ENCODE results near the gene MUC13.
"Not testable (repeated sequence)": the region's sequence is repeated elsewhere in the genome, so short reads cannot be mapped to it uniquely, and the experiment has no call there.

The MUC13 gene

GRCh38 chr3:124934577-124934976, at the start of gene MUC13:
Gene MUC13, minus strand, starts transcription at chr3:124934751. Its CDS starts 39 bp downstream, at chr3:124934712.
- DNase-seq: no peak

- DNase-seq: no peak
Observed at GRCh38 chr3:124982855-124983254, 48.3 kb upstream of the MUC13 start.

GRCh38 chr3:124981472-124981871, 46.9 kb upstream of the MUC13 start:
- DNase-seq: no peak

- no peak for DNase-seq
Observed at GRCh38 chr3:124978627-124979026, 44.1 kb upstream of the MUC13 start.

- no peak for DNase-seq
Observed at GRCh38 chr3:124976383-124976782, 41.8 kb upstream of the MUC13 start.

- DNase-seq: no peak
Observed at GRCh38 chr3:124974691-124975090, 40.1 kb upstream of the MUC13 start.

- no peak for DNase-seq
Observed at GRCh38 chr3:124973290-124973689, 38.7 kb upstream of the MUC13 start.

- DNase-seq: no peak
Observed at GRCh38 chr3:124972457-124972856, 37.9 kb upstream of the MUC13 start.

GRCh38 chr3:124969963-124970722, 35.6 kb upstream of the MUC13 start:
- DNase-seq: no peak

GRCh38 chr3:124969190-124969589, 34.6 kb upstream of the MUC13 start:
- no peak for DNase-seq

GRCh38 chr3:124967964-124968363, 33.4 kb upstream of the MUC13 start:
- no peak for DNase-seq

- DNase-seq: no peak
Observed at GRCh38 chr3:124966521-124967445, 32.2 kb upstream of the MUC13 start.

- DNase-seq: no peak
Observed at GRCh38 chr3:124965413-124965812, 30.9 kb upstream of the MUC13 start.

- no peak for DNase-seq
Observed at GRCh38 chr3:124964387-124964786, 29.8 kb upstream of the MUC13 start.

- DNase-seq: no peak
Observed at GRCh38 chr3:124963755-124964154, 29.2 kb upstream of the MUC13 start.

GRCh38 chr3:124962403-124962940, 27.9 kb upstream of the MUC13 start:
- DNase-seq: no peak

- no peak for DNase-seq
Observed at GRCh38 chr3:124960698-124961097, 26.1 kb upstream of the MUC13 start.

GRCh38 chr3:124960105-124960504, 25.6 kb upstream of the MUC13 start:
- DNase-seq: no peak

- DNase-seq: not testable (repeated sequence)
Observed at GRCh38 chr3:124957951-124958350, 23.4 kb upstream of the MUC13 start.

- DNase-seq: no peak
Observed at GRCh38 chr3:124952282-124952855, 17.8 kb upstream of the MUC13 start.

- DNase-seq: no peak
Observed at GRCh38 chr3:124951511-124952281, 17.1 kb upstream of the MUC13 start.

GRCh38 chr3:124950026-124950425, 15.5 kb upstream of the MUC13 start:
- DNase-seq: no peak

- DNase-seq: no peak
Observed at GRCh38 chr3:124942613-124943012, 8.1 kb upstream of the MUC13 start.
